ENCODE data around the gene PLPPR3.

The PLPPR3 gene, protein sequence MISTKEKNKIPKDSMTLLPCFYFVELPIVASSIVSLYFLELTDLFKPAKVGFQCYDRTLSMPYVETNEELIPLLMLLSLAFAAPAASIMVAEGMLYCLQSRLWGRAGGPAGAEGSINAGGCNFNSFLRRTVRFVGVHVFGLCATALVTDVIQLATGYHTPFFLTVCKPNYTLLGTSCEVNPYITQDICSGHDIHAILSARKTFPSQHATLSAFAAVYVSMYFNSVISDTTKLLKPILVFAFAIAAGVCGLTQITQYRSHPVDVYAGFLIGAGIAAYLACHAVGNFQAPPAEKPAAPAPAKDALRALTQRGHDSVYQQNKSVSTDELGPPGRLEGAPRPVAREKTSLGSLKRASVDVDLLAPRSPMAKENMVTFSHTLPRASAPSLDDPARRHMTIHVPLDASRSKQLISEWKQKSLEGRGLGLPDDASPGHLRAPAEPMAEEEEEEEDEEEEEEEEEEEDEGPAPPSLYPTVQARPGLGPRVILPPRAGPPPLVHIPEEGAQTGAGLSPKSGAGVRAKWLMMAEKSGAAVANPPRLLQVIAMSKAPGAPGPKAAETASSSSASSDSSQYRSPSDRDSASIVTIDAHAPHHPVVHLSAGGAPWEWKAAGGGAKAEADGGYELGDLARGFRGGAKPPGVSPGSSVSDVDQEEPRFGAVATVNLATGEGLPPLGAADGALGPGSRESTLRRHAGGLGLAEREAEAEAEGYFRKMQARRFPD

DNA sequence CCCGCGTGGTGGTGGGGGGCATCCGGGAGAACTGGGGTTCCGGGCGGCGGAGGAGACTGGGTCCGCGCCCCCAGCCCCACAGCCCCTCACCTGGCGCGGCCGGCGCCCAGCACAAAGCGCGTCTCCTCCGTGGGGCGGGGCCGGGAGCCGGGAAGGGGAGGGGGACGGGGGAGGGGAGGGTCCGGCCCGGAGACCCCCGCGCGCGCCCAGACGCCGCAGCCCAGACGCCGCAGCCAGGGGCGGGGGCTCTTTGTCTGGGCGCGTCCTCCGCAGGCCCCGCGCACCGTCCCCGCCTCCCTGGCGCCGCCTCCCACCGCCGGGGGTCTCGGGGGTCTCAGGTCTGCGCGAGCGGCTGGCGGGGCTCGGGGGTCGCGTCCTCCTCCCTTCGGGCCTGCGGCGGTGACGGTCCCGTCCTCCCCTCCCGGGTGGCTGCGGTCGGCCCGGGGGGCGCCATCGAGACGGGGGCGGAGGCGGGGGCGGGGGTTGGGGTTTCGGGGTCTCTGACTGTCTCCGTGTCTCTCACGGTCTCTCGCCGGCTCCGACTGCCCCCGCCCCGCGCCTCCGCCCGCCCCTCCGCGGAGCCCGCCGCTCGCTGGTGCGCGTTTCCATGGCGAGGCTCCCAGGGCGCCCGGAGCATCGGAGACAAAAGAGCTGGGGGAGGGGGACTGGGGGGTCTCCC lies at the start of gene PLPPR3:
PLPPR3 (minus strand) TSS at position 131 of the 679 bp plus-strand sequence. CDS start 396 bp downstream, outside the sequence.
- DNase-seq (ENCODE audit: low read depth in 3 of 3), result no peak

DNA sequence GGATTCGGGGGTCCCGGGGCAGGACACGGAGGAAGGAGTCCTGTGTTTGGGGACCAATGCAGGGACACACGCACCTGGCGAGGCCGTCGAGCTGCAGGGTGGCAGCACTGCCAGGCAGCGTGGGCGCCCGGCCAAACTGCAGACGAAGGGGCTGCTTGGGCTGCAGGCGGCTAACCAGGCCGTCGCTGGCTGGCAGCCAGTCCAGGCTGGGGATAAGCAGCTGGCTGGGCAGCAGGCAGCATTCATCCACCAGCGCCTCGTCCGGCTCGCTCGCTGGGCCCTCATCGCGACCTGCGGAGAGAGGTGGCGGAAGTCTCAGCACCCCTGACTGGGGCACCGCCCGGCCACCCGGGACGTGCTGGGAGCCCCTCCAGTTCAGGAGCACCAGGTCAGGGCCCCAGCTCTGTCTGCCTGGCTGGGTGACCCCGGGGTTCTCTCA lies 49.2 kb upstream of the PLPPR3 start:
- no peak for DNase-seq (ENCODE audit: low read depth in 3 of 3)

DNA sequence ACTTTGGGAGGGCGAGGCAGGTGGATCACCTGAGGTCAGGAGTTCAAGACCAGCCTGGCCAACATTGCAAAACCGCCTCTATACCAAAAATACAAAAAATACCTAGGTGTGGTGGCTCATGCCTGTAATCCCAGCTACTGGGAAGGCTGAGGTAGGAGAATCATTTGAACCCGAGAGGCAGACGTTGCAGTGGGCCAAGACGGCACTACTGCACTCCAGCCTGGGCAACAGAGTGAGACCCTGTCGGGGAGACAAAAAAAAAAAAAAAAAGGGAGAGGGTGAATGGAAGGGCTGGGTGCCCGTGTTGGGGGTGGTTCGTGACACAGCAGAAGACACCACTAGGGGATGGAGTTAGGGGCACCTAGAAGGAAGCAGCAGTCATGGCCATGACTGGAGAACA lies 48.6 kb upstream of the PLPPR3 start:
- no peak for DNase-seq (ENCODE audit: low read depth in 3 of 3)

DNA sequence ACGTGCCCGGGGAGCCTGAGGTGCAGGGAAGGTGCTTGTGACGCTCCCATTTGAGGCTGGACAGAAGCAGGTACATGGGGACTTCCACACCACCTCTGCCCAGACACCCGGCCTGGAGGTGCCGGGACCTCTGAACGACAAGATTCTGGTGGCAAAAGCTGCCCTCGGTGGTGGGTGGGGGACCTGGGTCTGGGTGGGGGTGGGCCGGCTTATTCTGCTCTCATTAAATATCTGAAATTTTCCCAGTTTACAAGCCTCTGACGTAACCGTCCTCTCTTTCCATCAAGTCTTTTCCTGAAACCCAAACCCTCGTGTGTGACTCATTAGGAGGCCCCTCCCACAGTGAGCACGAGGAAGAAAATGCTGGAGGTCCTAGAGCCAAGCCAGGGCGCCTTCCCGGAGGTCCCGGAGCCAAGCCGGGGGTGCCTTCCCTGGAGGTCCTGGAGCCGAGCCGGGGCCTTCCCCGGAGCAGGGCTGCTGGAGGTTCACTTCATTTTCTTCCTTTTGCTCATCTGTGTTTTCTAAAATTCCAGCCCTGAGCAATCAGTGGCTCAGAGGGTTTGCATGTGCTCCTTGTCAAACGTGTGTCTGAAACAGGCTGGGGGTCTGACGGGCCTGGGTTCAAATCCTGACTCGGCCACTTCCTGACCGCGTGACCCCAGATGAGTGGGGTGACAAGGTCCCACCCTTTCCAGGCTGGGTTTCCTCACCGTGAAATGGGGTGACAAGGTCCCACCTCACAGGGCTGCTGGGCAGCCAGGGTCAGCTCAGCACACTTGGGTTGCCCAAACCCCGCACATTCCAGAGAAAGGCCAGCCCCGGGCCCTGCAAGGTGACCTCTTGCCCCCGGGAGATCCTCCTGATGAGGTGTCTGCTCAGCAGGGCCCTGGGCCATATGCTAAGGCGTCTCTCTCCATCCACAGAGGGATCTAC lies 47.8 kb upstream of the PLPPR3 start:
- no peak for DNase-seq (ENCODE audit: low read depth in 3 of 3)

DNA sequence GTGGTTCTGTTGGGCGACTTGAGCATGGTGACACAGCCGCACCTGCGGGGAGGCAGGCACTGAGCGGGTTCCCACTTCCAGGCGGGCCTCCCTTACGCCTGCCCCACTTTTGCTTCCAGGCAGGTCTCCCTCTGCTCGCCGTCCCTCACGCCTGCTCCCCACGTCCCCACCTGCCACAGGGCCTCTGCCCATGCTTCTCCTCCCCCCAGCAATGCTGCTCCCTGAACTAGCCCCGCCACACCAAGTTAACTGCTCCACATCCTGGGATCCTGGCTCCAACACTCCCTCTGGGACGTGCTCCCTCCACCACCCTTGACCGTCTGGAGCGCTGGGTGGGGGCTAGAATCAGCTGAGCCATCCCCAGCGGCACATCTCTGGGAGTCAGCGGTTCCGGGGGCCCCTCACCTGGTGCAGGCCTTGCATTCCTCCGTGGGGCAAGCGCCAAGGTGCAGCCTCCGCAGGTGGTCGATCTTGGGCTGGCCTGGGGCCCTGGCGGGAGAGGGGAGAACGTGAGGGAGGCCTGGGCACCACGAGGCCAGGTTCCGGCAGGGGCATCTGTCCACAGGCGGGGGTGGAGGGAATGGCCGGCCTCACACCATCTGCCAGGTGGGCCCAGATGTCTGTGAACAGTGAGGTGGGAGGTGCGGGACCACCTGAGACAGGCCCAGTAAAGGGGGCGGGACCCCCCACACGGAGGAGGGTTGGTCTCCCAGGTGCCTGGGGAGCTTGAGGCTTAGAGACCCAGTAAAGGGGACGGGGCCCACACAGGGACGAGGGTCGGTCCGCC lies 46.9 kb upstream of the PLPPR3 start:
- DNase-seq (ENCODE audit: low read depth in 3 of 3), result no peak

DNA sequence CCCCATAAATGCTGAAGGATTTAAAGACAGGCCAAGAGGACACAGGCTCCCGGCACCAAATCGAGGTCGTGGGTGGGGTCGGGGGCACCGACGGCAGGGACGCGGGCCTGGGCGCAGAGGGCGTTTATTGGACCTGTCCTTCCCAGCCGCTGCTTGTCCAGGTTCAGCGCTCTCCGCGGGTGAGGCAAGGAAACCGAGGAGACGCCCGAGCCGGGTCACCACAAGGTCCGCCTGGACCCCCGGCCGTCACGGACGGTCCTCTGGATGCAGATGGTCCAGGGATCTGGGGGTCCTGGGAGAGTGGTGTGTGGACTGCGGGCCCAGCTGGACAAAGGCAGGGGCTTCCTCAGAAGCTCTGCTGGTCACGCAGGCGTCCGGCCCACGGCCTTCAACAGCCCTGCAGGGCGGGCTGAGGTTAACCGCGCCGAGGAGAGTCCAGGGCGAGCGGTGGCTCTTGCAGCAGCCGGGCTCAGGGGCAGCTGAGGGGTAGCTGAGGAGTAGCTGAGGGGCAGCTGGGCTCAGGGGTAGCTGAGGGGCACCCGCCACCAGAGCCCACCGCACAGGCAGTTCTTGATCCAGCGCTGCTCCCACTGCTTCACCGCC lies 46.2 kb upstream of the PLPPR3 start:
- no peak for DNase-seq (ENCODE audit: low read depth in 3 of 3)

DNA sequence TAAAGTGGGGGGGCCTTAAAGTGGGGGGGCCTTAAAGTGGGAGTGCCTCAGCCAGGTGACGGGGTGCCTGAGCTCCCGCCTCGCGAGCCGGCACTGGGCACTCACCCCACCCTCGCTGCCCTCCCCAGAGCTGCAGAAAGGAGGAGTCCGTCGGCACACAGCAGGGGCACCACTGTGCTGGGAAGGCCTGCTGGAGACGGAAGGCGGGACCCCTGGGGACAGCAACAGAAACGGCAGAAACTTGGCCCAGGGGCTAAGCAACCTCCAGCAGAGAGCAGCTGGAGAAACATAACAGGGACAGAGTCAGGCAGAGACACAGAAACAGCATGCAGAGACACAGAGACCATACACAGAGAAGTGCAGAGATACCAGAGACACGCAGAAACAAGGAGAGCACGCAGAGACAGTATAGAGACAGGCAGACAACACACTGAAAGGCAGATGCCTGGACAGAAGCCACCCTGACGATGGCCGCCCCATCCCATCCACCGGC lies 45.6 kb upstream of the PLPPR3 start:
- no peak for DNase-seq (ENCODE audit: low read depth in 3 of 3)

DNA sequence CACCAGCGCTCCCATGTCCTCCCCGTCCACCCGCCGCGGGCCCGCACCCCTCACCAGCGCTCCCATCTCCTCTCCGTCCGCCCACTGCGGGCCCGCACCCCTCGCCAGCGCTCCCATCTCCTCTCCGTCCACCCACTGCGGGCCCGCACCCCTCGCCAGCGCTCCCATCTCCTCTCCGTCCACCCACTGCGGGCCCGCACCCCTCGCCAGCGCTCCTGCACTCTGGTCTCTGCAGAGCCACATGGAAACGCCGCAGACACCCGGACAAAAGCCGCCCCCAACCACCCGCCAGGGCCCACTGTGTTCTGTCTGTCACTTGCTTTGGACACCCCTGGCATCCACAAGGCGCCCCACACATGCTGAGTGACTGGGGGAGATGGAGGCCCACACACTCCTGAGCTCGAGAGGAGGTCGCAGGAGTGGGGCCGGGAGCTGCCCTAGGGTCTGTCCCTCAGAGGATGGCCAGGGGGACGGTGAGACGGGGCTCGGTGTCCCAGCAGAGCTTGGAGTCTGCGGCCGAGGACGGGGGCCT lies 45.1 kb upstream of the PLPPR3 start:
- no peak for DNase-seq (ENCODE audit: low read depth in 3 of 3)

DNA sequence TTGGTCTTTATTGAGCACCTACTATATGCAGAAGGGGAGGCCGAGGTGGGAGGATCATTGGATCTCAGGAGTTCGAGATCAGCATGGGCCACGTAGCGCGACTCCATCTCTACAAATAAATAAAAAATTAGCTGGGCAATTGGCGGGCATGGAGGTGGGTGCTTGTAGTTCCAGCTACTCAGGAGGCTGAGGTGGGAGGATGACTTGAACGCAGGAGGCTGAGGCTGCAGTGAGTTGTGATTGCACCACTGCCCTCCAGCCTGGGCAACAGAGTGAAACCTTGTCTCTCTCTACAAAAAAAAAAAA lies 41.5 kb upstream of the PLPPR3 start:
- no peak for DNase-seq (ENCODE audit: low read depth in 3 of 3)

DNA sequence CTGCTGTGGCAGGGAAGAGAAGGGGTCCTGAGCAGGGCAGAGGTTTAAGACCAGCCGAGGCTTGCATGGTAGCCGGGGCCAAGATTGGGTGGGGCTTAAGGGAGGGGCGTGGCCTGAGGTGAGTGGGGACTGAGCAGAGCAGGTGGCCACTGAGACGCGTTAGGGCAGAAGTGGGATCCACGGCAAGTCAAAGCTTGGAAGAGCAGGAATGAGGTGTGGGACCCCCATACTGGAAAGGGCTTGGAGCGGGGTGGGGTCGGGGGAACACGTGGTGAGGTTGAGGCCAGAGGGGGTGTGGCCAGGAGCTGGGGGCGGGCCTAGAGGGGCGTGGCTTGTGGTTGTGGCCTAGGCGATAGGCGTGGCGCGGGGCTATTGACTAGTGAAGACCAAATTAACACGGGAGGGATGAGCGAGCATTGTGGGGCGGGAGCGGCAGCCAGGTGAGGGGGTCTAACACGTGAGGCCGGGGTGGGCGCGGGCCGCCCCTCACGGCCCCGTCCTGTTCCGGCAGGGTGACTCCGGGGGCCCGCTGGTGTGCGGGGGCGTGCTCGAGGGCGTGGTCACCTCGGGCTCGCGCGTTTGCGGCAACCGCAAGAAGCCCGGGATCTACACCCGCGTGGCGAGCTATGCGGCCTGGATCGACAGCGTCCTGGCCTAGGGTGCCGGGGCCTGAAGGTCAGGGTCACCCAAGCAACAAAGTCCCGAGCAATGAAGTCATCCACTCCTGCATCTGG lies 41.0 kb upstream of the PLPPR3 start:
- DNase-seq (ENCODE audit: low read depth in 3 of 3), result peak; percentile 58 to 80 (median 72)

DNA sequence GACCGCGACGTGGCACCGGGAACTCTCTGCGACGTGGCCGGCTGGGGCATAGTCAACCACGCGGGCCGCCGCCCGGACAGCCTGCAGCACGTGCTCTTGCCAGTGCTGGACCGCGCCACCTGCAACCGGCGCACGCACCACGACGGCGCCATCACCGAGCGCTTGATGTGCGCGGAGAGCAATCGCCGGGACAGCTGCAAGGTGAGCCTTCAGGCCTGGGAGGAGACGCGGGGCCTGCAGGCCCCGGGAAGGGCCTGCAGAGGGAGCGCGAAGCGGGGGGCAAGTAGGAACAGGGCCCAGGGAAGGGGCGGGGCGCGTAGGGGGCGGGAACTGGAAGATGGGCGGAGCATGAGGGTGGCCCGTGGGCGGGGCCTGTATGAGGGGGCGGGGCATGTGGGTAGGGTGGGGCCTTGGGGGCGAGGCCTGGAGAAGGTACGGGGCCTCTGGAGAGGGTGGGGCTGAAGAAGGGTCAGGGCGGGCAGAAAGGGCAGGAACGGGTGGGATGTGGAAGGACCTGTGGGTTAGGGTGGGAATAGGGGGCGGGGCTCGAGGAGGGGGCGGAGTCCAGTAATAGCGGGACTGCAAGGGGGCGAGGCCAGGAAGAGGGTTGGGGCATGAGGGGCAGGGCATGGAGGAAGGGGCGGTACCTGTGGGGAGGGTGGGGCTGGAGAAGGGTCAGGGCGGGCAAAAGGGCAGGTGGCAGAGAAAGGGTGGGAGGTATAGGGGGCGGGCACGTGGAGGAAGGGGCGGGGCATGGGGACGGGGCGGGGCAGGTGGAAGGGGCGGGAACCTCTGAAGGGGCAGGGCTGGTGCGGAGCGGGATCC lies 40.2 kb upstream of the PLPPR3 start:
- peak; percentile 41 to 82 (median 72) for DNase-seq (ENCODE audit: low read depth in 3 of 3)

DNA sequence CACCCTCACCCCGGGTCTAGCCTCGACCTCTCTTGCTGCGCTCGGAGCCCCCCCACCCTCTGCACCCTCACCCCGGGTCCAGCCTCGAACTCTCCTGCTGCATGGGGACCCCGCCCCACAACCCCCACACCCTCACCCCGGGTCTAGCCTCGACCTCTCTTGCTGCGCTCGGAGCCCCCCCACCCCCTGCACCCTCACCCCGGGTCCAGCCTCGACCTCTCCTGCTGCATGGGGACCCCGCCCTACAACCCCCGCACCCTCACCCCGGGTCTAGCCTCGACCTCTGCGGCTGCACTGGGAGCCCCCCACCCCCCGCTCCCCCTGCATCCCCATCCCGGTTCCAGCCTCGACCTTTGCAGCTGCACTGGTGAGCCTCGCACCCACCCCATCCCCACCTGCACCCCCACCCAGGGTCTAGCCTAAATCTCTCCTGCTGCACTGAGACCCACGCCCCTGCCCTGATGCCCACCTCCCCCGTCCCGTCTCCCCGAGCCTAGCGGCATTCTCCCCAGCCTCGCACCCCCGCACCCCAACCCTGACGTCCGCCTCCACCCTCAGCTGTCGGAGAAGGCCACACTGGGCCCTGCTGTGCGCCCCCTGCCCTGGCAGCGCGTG lies 39.5 kb upstream of the PLPPR3 start:
- DNase-seq (ENCODE audit: low read depth in 3 of 3), result no peak

DNA sequence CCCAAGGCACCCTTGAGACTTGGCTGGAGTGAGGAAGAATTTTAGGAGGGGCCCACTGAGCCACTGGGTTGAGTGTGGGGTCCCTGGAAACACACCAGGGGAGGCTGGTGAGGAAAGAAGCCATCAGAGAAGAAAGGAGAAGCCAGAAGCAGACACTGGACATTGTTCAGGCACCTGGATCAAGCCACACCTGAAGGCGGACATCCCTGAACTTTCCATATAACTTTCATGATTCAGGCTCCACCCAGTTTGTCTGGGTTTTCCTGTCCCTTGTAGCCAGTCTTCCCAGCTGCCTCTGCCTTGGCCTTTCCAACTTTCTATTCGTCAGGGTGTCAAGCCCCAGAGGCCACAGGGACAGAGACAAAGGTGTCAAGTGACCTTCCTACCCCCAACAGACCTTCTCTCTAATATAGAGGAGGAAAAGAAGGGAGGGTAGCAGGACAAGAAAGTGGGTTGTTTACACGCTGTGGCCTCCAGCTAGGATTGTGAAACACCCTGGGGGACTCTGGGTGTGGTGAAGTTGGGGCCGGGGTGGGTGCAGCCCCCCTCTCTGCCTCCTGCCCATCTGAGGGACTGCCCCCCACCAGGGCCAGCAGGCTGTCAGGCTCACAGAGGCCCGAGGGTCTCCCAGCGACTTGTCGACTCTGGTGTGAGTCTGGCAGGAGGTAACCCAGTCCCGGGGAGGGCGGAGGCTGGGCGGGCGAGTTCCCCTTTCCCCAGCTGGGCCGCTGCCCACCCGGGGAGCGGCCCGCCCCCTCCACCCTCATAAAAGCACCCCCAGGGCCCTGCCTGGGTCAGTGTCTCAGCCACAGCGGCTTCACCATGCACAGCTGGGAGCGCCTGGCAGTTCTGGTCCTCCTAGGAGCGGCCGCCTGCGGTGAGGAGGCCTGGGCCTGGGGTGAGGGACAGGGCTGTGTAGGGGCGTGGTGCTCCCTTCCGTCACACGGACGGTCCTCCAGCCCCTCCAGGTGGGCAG lies 37.4 kb upstream of the PLPPR3 start, which contains the start of gene CFD:
CFD (plus strand) TSS at position 797 of the 976 bp plus-strand sequence; CDS start at position 823, 26 bp downstream.
- no peak for DNase-seq (ENCODE audit: low read depth in 3 of 3)

DNA sequence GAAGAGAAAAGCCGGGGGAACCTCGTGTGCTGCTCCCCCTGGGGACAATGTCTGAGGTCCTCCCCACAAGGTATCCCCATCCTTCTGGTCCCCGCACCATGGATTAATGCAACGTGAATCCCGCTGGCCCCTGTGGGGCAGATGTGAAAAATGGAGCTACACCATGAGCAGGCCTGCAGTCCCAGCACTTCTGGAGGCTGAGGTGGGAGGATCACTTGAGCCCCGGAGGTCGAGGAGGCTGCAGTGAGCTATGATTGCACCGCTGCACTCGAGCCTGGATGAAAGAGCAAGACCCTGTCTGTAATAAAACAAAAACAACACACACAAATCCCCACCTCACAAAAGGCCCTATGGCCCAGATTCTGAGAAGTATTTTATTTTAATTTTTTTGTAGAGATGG lies 36.5 kb upstream of the PLPPR3 start:
- DNase-seq (ENCODE audit: low read depth in 3 of 3), result no peak

DNA sequence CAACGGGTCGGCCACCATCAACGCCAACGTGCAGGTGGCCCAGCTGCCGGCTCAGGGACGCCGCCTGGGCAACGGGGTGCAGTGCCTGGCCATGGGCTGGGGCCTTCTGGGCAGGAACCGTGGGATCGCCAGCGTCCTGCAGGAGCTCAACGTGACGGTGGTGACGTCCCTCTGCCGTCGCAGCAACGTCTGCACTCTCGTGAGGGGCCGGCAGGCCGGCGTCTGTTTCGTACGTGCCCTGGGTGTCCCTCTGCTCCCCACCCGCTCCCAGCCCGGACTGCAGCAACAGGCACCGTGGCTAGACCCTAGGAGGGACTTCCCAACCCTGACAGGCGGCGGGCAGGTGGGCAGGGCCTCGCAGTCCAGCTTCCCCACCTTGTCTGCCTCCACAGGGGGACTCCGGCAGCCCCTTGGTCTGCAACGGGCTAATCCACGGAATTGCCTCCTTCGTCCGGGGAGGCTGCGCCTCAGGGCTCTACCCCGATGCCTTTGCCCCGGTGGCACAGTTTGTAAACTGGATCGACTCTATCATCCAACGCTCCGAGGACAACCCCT lies 33.9 kb upstream of the PLPPR3 start:
- no peak for DNase-seq (ENCODE audit: low read depth in 3 of 3)

DNA sequence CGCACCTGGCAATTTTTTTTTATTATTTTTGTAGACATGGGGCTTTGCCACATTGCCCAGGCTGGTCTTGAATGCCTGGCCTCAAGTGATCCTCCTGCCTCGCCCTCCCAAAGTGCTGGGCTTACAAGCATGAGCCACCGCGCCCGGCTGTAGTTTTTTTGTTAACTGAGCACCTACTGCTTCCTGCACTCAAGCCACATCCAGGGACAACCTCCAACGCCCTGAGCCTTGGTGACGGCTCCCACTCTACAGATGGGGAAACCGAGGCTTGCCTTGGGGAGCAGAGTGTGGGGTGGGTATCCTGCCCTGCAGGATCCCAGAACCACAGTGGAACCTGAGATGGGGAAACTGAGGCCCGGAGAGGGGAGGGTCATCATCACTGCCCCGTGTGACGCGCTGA lies 33.4 kb upstream of the PLPPR3 start:
- DNase-seq (ENCODE audit: low read depth in 3 of 3), result no peak

Data from stimulated activated CD4-positive, alpha-beta T cell treated with anti-CD3 and anti-CD28 coated beads, TNF-alpha, amount 100 ng/mL, for 48 hours (primary cell).